Keratinocyte (primary cell): ENCODE data around the gene FRMD3.

Source experiments
- EZH2 ChIP-seq: IDR thresholded peaks from one replicate; pipeline ENCODE4 v1.6.1; 2012; ENCODE audit warnings: inconsistent platforms, mild to moderate bottlenecking, low read length, moderate library complexity
- TF ChIP-seq, protein P1 (sequence below), 3 experiments: IDR thresholded peaks in 1 of 3; conservative IDR thresholded peaks in 1 of 3; optimal IDR thresholded peaks in 1 of 3; 2 replicates in 2 of 3; 3 replicates in 1 of 3; pipeline versions ENCODE3 to v1.5.1; 2011; ENCODE audit warnings: low read length in 3 of 3, mild to moderate bottlenecking in 3 of 3, moderate library complexity in 2 of 3, control low read depth in 1 of 3, inconsistent platforms in 1 of 3; ENCODE audit not compliant: insufficient read depth in 2 of 3; ENCODE audit errors: extremely low read depth in 1 of 3

DNA sequence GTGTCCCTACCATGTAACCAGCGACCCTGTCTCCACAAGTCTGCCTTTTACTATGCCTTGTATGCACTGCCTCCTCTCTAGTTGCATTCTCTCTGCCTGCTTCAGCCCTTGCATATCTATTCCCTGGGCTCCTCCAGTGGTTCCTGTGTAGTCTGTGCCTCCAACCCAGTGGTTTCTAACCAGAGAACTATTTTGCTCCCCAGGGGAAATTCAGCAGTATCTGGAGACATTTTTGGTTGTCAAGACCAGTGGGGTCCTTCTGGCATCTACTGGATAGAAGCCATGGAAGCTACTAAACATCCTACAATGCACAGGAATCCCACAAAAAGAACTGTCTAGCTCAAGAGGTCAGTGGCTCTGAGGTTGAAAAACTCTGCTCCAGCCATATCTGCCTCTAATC, 251.2 kb downstream of the FRMD3 start:
- TF ChIP-seq, protein P1, sequence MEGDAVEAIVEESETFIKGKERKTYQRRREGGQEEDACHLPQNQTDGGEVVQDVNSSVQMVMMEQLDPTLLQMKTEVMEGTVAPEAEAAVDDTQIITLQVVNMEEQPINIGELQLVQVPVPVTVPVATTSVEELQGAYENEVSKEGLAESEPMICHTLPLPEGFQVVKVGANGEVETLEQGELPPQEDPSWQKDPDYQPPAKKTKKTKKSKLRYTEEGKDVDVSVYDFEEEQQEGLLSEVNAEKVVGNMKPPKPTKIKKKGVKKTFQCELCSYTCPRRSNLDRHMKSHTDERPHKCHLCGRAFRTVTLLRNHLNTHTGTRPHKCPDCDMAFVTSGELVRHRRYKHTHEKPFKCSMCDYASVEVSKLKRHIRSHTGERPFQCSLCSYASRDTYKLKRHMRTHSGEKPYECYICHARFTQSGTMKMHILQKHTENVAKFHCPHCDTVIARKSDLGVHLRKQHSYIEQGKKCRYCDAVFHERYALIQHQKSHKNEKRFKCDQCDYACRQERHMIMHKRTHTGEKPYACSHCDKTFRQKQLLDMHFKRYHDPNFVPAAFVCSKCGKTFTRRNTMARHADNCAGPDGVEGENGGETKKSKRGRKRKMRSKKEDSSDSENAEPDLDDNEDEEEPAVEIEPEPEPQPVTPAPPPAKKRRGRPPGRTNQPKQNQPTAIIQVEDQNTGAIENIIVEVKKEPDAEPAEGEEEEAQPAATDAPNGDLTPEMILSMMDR (optimal IDR thresholded peaks at IDR 0.05 in 1 of 3, IDR thresholded peaks at IDR 0.05 in 1 of 3, conservative IDR thresholded peaks at IDR 0.05 in 1 of 3; ENCODE audit: extremely low read depth in 1 of 3, insufficient read depth in 2 of 3, low read length in 3 of 3) = no peak
- no peak for TF ChIP-seq EZH2
